ENCODE results near the gene NFIA. TPM values are rescaled to one million over a fixed set of nuclear protein-coding genes. Genes with fewer than 3 reads are reported as not detected.
"Not testable (repeated sequence)": the region's sequence is repeated elsewhere in the genome, so short reads cannot be mapped to it uniquely, and the experiment has no call there.

Gene NFIA
- total RNA-seq, 2 donors from 2014 or later: 61.4 to 86.3 TPM

- under 1% methylated on average over 50 of the region's 50 CpGs for WGBS
- H3K9me3 ChIP-seq: no peaks in the 10 kb centered on the region
- H3K27ac ChIP-seq: peak overlapping the region; percentile 64 to 95
- DNase-seq (ENCODE audit: low spot score): peak; percentile 57
- peak overlapping the region; percentile 52 to 60 for H3K4me3 ChIP-seq
- no peaks in the 10 kb centered on the region for H3K36me3 ChIP-seq
- H3K4me1 ChIP-seq (replicated peaks): peaks cover 6% of the 10 kb centered on the region
- no peak for TF ChIP-seq POLR2A (IDR thresholded peaks at IDR 0.05)
- peak; percentile 54 for TF ChIP-seq POLR2AphosphoS5 (IDR thresholded peaks at IDR 0.05)
- TF ChIP-seq, protein P1, sequence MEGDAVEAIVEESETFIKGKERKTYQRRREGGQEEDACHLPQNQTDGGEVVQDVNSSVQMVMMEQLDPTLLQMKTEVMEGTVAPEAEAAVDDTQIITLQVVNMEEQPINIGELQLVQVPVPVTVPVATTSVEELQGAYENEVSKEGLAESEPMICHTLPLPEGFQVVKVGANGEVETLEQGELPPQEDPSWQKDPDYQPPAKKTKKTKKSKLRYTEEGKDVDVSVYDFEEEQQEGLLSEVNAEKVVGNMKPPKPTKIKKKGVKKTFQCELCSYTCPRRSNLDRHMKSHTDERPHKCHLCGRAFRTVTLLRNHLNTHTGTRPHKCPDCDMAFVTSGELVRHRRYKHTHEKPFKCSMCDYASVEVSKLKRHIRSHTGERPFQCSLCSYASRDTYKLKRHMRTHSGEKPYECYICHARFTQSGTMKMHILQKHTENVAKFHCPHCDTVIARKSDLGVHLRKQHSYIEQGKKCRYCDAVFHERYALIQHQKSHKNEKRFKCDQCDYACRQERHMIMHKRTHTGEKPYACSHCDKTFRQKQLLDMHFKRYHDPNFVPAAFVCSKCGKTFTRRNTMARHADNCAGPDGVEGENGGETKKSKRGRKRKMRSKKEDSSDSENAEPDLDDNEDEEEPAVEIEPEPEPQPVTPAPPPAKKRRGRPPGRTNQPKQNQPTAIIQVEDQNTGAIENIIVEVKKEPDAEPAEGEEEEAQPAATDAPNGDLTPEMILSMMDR (IDR thresholded peaks at IDR 0.05): peak in 1 of 4 experiments; percentile 4
- no peaks in the 10 kb centered on the region for H3K27me3 ChIP-seq (replicated peaks; ENCODE audit: insufficient read depth)
- intact Hi-C loops (cut with DNase I): loop anchor here (10.0 kb wide), 1 partner anchor 128 kb away; no protein-coding TSS in a partner anchor
These were observed 25.6 kb upstream of the NFIA start for GRCh38 chr1:61056573-61057439.

DNA sequence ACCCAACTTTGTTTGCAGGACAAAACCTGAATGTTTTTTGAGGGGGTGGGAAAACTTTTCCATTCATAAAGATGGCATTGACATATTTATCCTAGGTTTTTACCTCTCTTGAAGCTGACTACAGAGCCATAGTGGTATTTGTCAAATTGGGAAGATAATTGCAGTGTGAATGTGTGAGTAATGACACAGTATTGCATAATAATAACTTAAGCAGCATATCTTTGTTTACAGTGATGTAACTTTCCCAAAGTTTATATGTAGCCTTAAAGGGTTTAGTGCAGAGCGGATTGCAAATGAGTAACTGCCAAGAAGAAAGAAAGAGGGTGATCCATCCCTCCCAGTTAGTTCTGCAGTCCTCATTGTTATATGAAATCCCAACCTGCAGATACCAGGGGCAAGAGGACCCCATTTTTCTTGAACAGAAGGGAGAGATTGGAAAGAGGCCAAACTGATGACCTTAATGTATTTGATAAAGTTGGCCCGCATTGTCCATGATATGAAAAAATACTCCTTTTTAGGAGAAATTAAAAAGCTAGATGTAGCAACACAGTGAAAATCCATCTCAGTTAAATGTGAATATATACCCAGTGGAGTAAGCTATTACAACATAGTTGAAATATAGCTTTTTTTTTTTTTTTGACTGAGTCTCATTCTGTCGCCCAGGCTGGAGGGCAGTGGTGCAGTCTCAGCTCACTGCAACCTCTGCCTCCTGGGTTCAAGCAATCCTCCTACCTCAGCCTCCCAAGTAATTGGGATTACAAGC, 23.7 kb upstream of the NFIA start:
- H3K9me3 ChIP-seq: no peaks in the 10 kb centered on the region
- H3K4me1 ChIP-seq (replicated peaks): peaks cover 6% of the 10 kb centered on the region
- TF ChIP-seq POLR2AphosphoS5 (IDR thresholded peaks at IDR 0.05): no peak
- no peak for TF ChIP-seq POLR2A (IDR thresholded peaks at IDR 0.05)
- TF ChIP-seq, protein P1 (IDR thresholded peaks at IDR 0.05): no peak
- no peak overlapping the region for H3K4me3 ChIP-seq
- H3K27ac ChIP-seq: no peak overlapping the region
- H3K27me3 ChIP-seq (replicated peaks; ENCODE audit: insufficient read depth): no peaks in the 10 kb centered on the region
- DNase-seq (ENCODE audit: low spot score): no peak
- intact Hi-C loops (cut with DNase I): loop anchor here (10.0 kb wide), 1 partner anchor 126 kb away; no protein-coding TSS in a partner anchor
- H3K36me3 ChIP-seq: no peaks in the 10 kb centered on the region
- WGBS: 90% methylated on average over 3 of the region's 3 CpGs

DNA sequence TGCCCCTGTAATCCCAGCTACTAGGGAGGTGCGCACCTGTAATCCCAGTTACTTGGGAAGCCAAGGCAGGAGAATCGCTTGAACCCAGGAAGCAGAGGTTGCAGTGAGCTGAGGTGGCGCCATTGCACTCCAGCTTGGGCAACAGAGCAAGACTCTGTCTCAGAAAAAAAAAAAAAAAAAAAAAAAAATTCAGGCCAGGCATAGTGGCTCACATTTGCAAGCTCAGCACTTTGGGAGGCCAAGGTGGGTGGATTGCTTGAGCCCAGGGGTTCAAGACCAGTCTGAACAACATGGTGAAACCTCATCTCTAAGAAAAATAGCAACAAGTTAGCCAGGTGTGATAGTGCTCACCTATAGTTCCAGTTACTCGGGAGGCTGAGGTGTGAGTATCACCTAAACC, 20.8 kb upstream of the NFIA start:
- H3K27me3 ChIP-seq (replicated peaks; ENCODE audit: insufficient read depth); H3K27ac ChIP-seq; intact Hi-C loops (cut with DNase I); DNase-seq (ENCODE audit: low spot score); H3K9me3 ChIP-seq; H3K4me3 ChIP-seq; H3K36me3 ChIP-seq; H3K4me1 ChIP-seq (replicated peaks): not testable (repeated sequence)
- WGBS: 97% methylated on average over 4 of the region's 4 CpGs

DNA sequence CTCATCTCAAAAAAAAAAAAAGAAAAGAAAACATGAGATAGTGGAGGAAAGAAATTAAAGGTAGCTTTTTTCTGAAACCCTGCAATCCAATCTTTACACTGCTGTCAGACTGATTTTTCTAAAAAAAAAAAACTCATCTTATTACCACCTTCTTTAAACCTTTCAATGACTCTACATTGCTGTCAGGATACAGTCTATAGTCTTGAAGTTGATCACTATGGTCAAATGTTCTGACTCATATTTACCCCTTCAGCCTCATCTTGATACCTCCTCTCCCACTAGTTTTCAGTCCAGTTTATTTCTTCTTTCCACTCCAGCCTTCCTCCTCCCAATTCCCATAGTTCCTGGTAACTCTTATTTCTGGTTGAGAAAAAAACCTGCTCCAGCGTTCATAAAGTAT, 17.7 kb upstream of the NFIA start:
- Histone ChIP-seq H3K27me3 (replicated peaks; ENCODE audit: insufficient read depth) (no peaks in the 10 kb centered on the region), H3K27ac (no peak overlapping the region), H3K4me1 (replicated peaks) (no peaks in the 10 kb centered on the region), H3K9me3 (no peaks in the 10 kb centered on the region), H3K36me3 (no peaks in the 10 kb centered on the region), H3K4me3 (no peak overlapping the region)
- DNase-seq (ENCODE audit: low spot score): no peak
- 97% methylated on average over 1 of the region's 1 CpG for WGBS
- TF ChIP-seq, protein P1 (IDR thresholded peaks at IDR 0.05): no peak
- TF ChIP-seq POLR2AphosphoS5 (IDR thresholded peaks at IDR 0.05) (no peak), POLR2A (IDR thresholded peaks at IDR 0.05) (no peak)
- intact Hi-C loops (cut with DNase I): no loop called here

DNA sequence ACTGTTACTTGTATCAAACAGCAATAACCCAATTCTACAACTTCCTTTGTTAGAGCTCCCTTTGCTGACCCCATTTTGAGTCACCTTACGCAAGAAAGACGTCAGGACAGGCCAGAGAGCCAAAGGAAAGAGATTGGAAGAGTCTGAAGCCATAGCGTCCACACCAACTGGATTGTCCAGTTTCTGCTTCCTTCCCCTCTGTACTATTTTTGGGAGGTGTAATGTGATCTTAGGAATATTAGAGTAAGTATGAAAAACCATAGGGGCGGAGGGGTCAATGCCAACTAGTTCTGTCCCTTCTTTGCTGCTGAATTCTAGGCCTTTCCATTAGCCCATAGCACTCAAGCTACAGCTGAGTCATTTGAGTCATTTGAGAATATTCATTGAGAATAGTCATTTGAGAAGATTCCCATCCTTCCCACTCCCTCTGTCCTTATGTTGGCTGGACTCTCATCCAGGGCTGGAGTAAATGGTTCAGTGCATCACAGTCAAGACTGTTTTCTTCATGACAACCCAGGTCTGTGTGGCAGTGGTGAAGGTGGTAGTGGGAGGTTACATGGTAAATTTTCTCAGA, 14.8 kb upstream of the NFIA start:
- no peaks in the 10 kb centered on the region for H3K9me3 ChIP-seq
- TF ChIP-seq POLR2A (IDR thresholded peaks at IDR 0.05): no peak
- TF ChIP-seq POLR2AphosphoS5 (IDR thresholded peaks at IDR 0.05): no peak
- TF ChIP-seq, protein P1 (IDR thresholded peaks at IDR 0.05): no peak
- H3K4me3 ChIP-seq: no peak overlapping the region
- DNase-seq (ENCODE audit: low spot score): no peak
- no peak overlapping the region for H3K27ac ChIP-seq
- intact Hi-C loops (cut with DNase I): no loop called here
- no peaks in the 10 kb centered on the region for H3K4me1 ChIP-seq (replicated peaks)
- no peaks in the 10 kb centered on the region for H3K36me3 ChIP-seq
- 77% methylated on average over 4 of the region's 4 CpGs for WGBS
- H3K27me3 ChIP-seq (replicated peaks; ENCODE audit: insufficient read depth): no peaks in the 10 kb centered on the region

Data from prostate gland (tissue), 2 donors.